Keratinocyte (primary cell): ENCODE results near the gene VOPP1.

Experiments
- CTCF ChIP-seq, 3 experiments: IDR thresholded peaks in 1 of 3; conservative IDR thresholded peaks in 1 of 3; optimal IDR thresholded peaks in 1 of 3; 2 replicates in 2 of 3; 3 replicates in 1 of 3; pipeline versions ENCODE3 to v1.5.1; 2011; ENCODE audit warnings: low read length in 3 of 3, mild to moderate bottlenecking in 3 of 3, moderate library complexity in 2 of 3, control low read depth in 1 of 3, inconsistent platforms in 1 of 3; ENCODE audit not compliant: insufficient read depth in 2 of 3; ENCODE audit errors: extremely low read depth in 1 of 3
- EZH2 ChIP-seq: IDR thresholded peaks from one replicate; pipeline ENCODE4 v1.6.1; 2012; ENCODE audit warnings: inconsistent platforms, mild to moderate bottlenecking, low read length, moderate library complexity

DNA sequence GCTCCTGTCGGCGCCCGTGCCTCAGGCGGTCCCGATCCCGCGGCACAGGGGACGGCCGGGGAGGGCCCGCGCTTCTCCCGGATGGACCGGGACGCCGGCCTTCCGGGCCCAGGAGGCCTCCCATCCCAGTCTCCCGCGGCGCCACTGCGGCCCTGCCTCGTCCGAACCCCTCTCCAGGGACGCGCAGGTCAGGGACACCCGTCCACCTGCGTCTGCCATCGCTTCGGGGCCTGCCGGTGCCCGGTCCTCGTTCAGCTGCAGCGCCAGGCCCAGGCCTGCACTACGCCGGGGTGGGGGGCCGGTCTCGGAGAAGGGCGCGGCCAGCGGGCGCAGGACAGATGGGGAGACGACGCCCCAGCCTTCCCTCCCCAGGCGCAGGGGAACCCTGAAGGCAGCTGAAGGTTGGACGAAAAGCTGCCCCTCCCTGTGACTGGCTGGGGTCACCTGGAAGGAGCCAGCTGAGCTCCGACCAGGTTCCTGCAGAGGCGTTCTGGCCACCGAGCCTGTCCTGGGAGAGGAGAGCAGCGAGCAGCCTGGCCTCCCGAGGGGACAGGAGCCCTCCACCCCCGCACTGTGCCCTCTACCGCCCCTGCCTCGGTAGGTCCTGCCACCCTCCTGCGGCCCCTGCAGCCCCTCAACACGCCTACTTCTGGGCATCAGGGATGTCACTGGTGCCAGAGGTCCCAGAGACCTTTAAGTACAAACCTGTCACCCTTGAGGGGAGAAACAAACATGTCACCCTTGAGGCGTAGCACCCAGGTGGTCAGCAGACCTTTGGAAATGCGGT lies 122.9 kb downstream of the VOPP1 start:
- TF ChIP-seq CTCF (optimal IDR thresholded peaks at IDR 0.05 in 1 of 3, IDR thresholded peaks at IDR 0.05 in 1 of 3, conservative IDR thresholded peaks at IDR 0.05 in 1 of 3; ENCODE audit: extremely low read depth in 1 of 3, insufficient read depth in 2 of 3, low read length in 3 of 3) (no peak), EZH2 (no peak)
